Lung microvascular endothelial cell (primary cell): ENCODE measurements around the gene UBE2V1. TPM values are rescaled to one million over a fixed set of nuclear protein-coding genes. Genes with fewer than 3 reads are reported as not detected.
A peak's percentile ranks its signal among the peaks of the same experiment; 100 is the strongest.

Experiments
- DNase-seq, 2 donors: peaks; one replicate each; pipeline versions ENCODE4 v3.0.0 to v3.0.0-alpha.2; 2010; ENCODE audit warnings: low read depth in 2 of 2
- total RNA-seq: library from RNA; depleted of rRNA; stranded (reverse); fragments of >200 nt; gene quantifications from 2 replicates; pipeline ENCODE4 v1.2.1, GENCODE V29; 2014

Gene UBE2V1
- total RNA-seq, 1 donor from 2014 or later, result 21.0 TPM

GRCh38 chr20:50048420-50049166 lies 64.4 kb downstream of the UBE2V1 start:
- no peak for DNase-seq

- no peak for DNase-seq
Measured at GRCh38 chr20:50044353-50044960, 68.5 kb downstream of the UBE2V1 start.

GRCh38 chr20:50043573-50044352 lies 69.2 kb downstream of the UBE2V1 start:
- DNase-seq, result no peak

GRCh38 chr20:50042370-50043313 lies 70.3 kb downstream of the UBE2V1 start:
- no peak for DNase-seq

GRCh38 chr20:50041246-50041873 lies 71.6 kb downstream of the UBE2V1 start:
- no peak for DNase-seq

GRCh38 chr20:50040432-50041245 lies 72.3 kb downstream of the UBE2V1 start:
- no peak for DNase-seq

- no peak for DNase-seq
Measured at GRCh38 chr20:50039706-50040431, 73.1 kb downstream of the UBE2V1 start.

- DNase-seq, result no peak
Measured at GRCh38 chr20:50038574-50038991, 74.4 kb downstream of the UBE2V1 start.

- no peak for DNase-seq
Measured at GRCh38 chr20:50038169-50038568, 74.8 kb downstream of the UBE2V1 start.

- DNase-seq, result no peak
Measured at GRCh38 chr20:50037575-50037974, 75.4 kb downstream of the UBE2V1 start.

- no peak for DNase-seq
Measured at GRCh38 chr20:50037123-50037522, 75.8 kb downstream of the UBE2V1 start.

- no peak for DNase-seq
Measured at GRCh38 chr20:50036703-50037102, 76.2 kb downstream of the UBE2V1 start.

- peak; percentile 78 to 84 for DNase-seq
Measured at GRCh38 chr20:50034567-50035180, 78.3 kb downstream of the UBE2V1 start.

- DNase-seq, result no peak
Measured at GRCh38 chr20:50032955-50033666, 79.8 kb downstream of the UBE2V1 start.
